ENCODE measurements around the gene HMCN1.
"Not testable (repeated sequence)": the region's sequence is repeated elsewhere in the genome, so short reads cannot be mapped to it uniquely, and the experiment has no call there.

HMCN1 gene

DNA sequence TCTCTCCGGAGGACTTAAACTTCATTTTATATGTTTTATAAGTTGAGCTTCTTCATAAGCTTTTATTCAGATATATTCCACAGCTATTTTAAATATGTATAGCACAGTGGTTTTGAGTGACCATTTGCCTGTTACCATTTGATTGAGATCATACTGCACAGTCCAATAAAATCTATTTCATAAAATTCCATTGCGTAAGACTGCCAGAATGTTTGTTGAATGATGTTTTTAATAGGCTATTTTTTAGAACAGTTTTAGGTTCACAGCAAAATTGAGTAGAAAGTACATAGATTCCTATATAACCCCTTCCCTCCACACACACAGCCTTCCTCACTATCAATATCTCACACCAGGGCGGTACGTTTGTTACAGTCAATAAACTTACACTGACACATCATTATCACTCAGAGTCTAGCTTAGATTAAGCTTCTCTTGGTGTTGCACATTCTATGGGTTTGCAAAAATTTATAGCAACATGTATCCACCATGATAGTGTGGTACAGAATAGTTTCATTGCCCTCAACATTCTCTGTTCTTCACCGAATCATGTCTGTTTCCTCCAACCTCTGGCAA lies 433.0 kb downstream of the HMCN1 start:
- Histone ChIP-seq H3K27ac (ENCODE audit: insufficient read depth, low read depth, low read length, poor library complexity, severe bottlenecking) (no peak overlapping the region), H3K27me3 (ENCODE audit: control insufficient read depth, insufficient read depth, low read length, poor library complexity, severe bottlenecking) (no peaks in the 10 kb centered on the region), H3K4me3 (ENCODE audit: insufficient read depth, low read depth, low read length) (no peak overlapping the region), H3K4me1 (ENCODE audit: control insufficient read depth, insufficient read depth, low read length) (no peaks in the 10 kb centered on the region), H3K36me3 (ENCODE audit: control insufficient read depth, insufficient read depth, low read length) (no peaks in the 10 kb centered on the region), H3K9me3 (ENCODE audit: control insufficient read depth, low read length) (no peaks in the 10 kb centered on the region)
- WGBS, 2 experiments, result 91 to 97% methylated on average over 3 of the region's 5 CpGs

DNA sequence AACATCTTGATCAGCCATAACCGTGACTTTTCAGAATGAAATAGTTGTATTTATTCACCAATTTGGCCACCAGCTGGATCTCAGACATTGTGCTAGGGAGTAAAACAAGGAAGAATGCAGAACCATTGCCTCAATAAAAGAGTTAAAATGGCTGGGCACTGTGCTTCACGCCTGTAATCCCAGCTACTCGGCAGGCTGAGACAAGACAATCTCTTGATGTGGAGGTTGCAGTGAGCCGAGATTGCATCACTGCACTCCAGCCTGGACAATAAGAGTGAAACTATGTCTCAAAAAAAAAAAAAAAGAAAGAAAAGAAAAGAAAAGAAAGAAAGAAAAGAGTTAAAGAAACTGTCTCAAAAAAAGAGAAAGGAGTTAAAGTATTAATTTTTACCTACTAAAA lies 441.4 kb downstream of the HMCN1 start:
- no peaks in the 10 kb centered on the region for H3K4me1 ChIP-seq (ENCODE audit: control insufficient read depth, insufficient read depth, low read length)
- no peaks in the 10 kb centered on the region for H3K27me3 ChIP-seq (ENCODE audit: control insufficient read depth, insufficient read depth, low read length, poor library complexity, severe bottlenecking)
- 71 to 86% methylated on average over 4 of the region's 4 CpGs for WGBS, 2 experiments
- H3K9me3 ChIP-seq (ENCODE audit: control insufficient read depth, low read length), result no peaks in the 10 kb centered on the region
- H3K27ac ChIP-seq (ENCODE audit: insufficient read depth, low read depth, low read length, poor library complexity, severe bottlenecking), result no peak overlapping the region
- H3K4me3 ChIP-seq (ENCODE audit: insufficient read depth, low read depth, low read length), result no peak overlapping the region
- no peaks in the 10 kb centered on the region for H3K36me3 ChIP-seq (ENCODE audit: control insufficient read depth, insufficient read depth, low read length)

DNA sequence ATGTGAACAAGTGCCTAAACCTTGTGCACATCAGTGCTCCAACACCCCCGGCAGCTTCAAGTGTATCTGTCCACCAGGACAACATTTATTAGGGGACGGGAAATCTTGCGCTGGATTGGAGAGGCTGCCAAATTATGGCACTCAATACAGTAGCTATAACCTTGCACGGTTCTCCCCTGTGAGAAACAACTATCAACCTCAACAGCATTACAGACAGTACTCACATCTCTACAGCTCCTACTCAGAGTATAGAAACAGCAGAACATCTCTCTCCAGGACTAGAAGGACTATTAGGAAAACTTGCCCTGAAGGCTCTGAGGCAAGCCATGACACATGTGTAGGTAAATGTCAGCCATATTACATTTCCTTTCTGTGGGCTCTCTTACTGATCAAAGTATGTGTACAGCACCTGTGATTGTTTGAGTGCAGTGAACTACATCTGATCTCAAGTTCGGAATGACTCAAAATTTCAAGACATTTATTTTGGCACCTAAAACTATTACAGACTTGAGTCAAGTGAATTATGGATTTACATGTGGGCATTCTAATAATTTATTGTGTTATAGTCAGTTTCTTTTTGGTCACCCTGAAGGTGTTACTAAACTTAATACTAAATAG lies 444.3 kb downstream of the HMCN1 start:
- Histone ChIP-seq H3K4me3 (ENCODE audit: insufficient read depth, low read depth, low read length) (no peak overlapping the region), H3K36me3 (ENCODE audit: control insufficient read depth, insufficient read depth, low read length) (no peaks in the 10 kb centered on the region), H3K27me3 (ENCODE audit: control insufficient read depth, insufficient read depth, low read length, poor library complexity, severe bottlenecking) (no peaks in the 10 kb centered on the region), H3K4me1 (ENCODE audit: control insufficient read depth, insufficient read depth, low read length) (no peaks in the 10 kb centered on the region), H3K9me3 (ENCODE audit: control insufficient read depth, low read length) (no peaks in the 10 kb centered on the region), H3K27ac (ENCODE audit: insufficient read depth, low read depth, low read length, poor library complexity, severe bottlenecking) (no peak overlapping the region)
- 93 to 96% methylated on average over 5 of the region's 5 CpGs for WGBS, 2 experiments

DNA sequence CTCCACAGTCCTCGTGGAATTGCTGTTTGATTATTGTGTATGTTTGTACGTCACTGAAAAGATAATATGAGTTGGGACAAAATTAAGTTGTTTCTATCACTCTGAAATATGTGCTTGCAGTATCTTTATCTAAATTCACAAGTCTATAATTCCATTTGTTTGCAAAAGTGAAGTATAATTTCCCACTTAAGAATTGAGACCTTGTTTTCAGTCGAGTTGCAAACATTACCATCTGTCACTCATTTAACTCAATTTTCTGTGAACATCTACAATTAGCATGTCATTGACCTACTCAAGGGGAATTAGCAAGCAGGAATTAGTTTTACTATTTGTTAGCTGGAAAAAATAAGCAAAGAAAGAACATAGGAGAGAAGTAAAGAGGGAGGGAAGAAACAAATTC lies 445.0 kb downstream of the HMCN1 start:
- Histone ChIP-seq H3K27ac (ENCODE audit: insufficient read depth, low read depth, low read length, poor library complexity, severe bottlenecking) (no peak overlapping the region), H3K4me3 (ENCODE audit: insufficient read depth, low read depth, low read length) (no peak overlapping the region), H3K36me3 (ENCODE audit: control insufficient read depth, insufficient read depth, low read length) (no peaks in the 10 kb centered on the region), H3K9me3 (ENCODE audit: control insufficient read depth, low read length) (no peaks in the 10 kb centered on the region), H3K27me3 (ENCODE audit: control insufficient read depth, insufficient read depth, low read length, poor library complexity, severe bottlenecking) (no peaks in the 10 kb centered on the region), H3K4me1 (ENCODE audit: control insufficient read depth, insufficient read depth, low read length) (no peaks in the 10 kb centered on the region)
- 82 to 90% methylated on average over 1 of the region's 3 CpGs for WGBS, 2 experiments

DNA sequence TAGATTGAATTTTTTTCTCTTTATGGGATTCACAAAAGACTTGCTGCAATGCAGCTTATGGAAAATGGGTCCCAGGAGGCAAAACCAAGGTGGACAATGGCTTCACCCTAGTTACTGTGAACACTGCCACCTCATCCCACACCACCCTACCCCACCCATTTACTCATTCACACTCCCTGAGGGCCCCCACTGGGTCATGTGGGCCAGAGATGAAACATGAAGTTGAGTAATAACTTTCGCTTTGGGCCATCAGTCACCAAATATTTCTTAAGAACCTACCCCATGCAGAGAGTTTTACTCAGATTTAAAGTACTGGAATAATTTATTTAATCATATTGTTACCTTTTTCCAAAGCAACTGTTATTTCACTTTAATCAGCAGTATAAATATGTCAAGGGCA lies 449.0 kb downstream of the HMCN1 start:
- H3K36me3 ChIP-seq (ENCODE audit: control insufficient read depth, insufficient read depth, low read length), result no peaks in the 10 kb centered on the region
- no peak overlapping the region for H3K27ac ChIP-seq (ENCODE audit: insufficient read depth, low read depth, low read length, poor library complexity, severe bottlenecking)
- WGBS, 2 experiments, result 90 to 100% methylated on average over 1 of the region's 1 CpG
- no peaks in the 10 kb centered on the region for H3K27me3 ChIP-seq (ENCODE audit: control insufficient read depth, insufficient read depth, low read length, poor library complexity, severe bottlenecking)
- no peak overlapping the region for H3K4me3 ChIP-seq (ENCODE audit: insufficient read depth, low read depth, low read length)
- no peaks in the 10 kb centered on the region for H3K9me3 ChIP-seq (ENCODE audit: control insufficient read depth, low read length)
- no peaks in the 10 kb centered on the region for H3K4me1 ChIP-seq (ENCODE audit: control insufficient read depth, insufficient read depth, low read length)

DNA sequence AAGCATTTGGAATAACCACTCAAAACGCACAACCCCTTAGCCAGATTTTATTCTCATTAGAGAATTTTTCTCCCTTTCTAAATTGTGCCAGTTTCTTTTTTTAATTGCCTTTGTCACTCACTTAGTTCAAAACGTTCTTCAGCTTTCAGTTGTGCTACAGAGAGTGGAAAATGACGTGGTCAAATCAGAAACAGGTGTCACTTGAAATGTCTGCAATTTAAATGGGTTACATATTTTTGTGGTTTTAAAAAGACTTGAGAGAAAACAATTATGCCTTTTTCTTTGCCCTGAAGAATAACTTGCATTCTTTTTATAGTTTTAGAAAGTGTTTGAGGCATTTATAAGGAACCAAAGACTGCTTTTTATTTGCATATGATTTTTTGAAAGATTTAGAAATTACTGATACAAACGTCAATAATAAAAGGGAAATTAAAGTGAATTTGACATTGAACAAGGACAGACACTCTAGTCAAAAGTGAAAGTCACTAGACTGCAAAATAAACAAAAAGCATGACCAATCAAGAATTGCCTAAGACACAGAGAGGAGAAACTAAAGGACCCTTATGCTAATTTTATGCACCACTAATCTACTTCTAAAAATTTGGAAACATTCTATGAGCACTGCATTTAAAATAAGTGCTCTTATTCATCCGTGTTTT lies 449.9 kb downstream of the HMCN1 start:
- H3K4me1 ChIP-seq (ENCODE audit: control insufficient read depth, insufficient read depth, low read length), result no peaks in the 10 kb centered on the region
- no peak overlapping the region for H3K4me3 ChIP-seq (ENCODE audit: insufficient read depth, low read depth, low read length)
- H3K27me3 ChIP-seq (ENCODE audit: control insufficient read depth, insufficient read depth, low read length, poor library complexity, severe bottlenecking), result no peaks in the 10 kb centered on the region
- no peak overlapping the region for H3K27ac ChIP-seq (ENCODE audit: insufficient read depth, low read depth, low read length, poor library complexity, severe bottlenecking)
- no peaks in the 10 kb centered on the region for H3K9me3 ChIP-seq (ENCODE audit: control insufficient read depth, low read length)
- H3K36me3 ChIP-seq (ENCODE audit: control insufficient read depth, insufficient read depth, low read length), result no peaks in the 10 kb centered on the region
- 88 to 92% methylated on average over 4 of the region's 5 CpGs for WGBS, 2 experiments

DNA sequence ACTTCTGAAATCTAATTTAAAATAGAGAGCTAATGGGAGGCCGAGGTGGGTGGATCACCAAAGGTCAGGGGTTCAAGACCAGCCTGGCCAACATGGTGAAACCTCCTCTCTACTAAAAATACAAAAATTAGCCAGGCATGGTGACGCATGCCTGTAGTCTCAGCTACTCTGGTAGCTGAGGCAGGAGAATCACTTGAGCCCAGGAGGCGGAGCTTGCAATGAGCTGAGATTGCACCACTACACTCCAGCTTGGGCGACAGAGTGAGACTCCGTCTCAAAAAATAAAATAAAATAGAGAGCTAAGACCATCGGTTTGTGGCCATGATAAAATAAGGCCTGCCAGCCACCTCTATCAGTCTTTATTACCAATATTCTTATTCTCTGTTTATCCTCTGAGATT lies 452.1 kb downstream of the HMCN1 start:
- WGBS, 2 experiments, result 89% methylated on average over 6 of the region's 6 CpGs
- H3K4me1 ChIP-seq (ENCODE audit: control insufficient read depth, insufficient read depth, low read length); H3K4me3 ChIP-seq (ENCODE audit: insufficient read depth, low read depth, low read length); H3K27ac ChIP-seq (ENCODE audit: insufficient read depth, low read depth, low read length, poor library complexity, severe bottlenecking); H3K36me3 ChIP-seq (ENCODE audit: control insufficient read depth, insufficient read depth, low read length); H3K27me3 ChIP-seq (ENCODE audit: control insufficient read depth, insufficient read depth, low read length, poor library complexity, severe bottlenecking); H3K9me3 ChIP-seq (ENCODE audit: control insufficient read depth, low read length): not testable (repeated sequence)

DNA sequence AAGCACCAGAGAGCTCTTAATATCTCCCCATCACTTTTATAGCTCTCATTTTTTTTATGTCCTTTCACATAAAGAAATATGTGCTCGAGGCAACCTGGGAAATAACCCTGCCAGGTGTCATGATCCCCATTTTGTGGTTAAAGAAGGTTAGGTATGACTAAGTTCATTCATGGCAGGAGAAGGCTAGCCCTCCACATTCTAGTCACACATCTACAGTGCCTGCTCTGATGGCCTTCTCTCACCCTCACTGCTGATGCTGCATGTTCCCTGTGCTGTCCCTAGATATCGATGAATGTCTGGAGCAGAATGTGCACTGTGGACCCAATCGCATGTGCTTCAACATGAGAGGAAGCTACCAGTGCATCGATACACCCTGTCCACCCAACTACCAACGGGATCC lies 453.4 kb downstream of the HMCN1 start:
- H3K27me3 ChIP-seq (ENCODE audit: control insufficient read depth, insufficient read depth, low read length, poor library complexity, severe bottlenecking), result no peaks in the 10 kb centered on the region
- no peaks in the 10 kb centered on the region for H3K9me3 ChIP-seq (ENCODE audit: control insufficient read depth, low read length)
- 95 to 96% methylated on average over 4 to 5 of the region's 5 CpGs for WGBS, 2 experiments
- no peak overlapping the region for H3K27ac ChIP-seq (ENCODE audit: insufficient read depth, low read depth, low read length, poor library complexity, severe bottlenecking)
- no peaks in the 10 kb centered on the region for H3K36me3 ChIP-seq (ENCODE audit: control insufficient read depth, insufficient read depth, low read length)
- no peak overlapping the region for H3K4me3 ChIP-seq (ENCODE audit: insufficient read depth, low read depth, low read length)
- H3K4me1 ChIP-seq (ENCODE audit: control insufficient read depth, insufficient read depth, low read length), result no peaks in the 10 kb centered on the region

DNA sequence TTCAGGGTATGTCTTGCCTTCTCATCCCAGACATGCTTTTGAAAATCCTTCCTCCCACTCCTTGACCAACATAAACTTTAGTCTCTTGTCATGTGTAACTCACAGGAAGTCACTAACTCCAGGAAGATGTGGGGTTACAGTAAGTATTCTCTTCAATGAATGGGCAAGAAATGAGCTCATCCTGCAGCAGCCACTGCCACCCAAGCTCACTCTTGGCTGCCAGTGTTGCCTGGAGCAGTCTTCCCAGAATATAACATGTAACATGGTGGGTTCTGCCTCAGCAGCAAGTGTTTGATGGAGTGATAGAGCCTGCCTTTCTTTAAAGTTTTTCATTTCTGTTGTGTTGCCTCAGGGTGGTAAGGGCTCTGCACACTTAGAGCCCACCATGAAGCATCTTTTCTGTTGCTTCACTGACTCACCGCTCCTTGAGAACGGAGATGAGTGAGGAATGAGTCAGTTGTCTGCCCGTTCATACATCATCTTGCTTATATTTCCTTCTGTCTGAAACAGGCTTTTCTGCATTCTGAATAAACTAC lies 453.9 kb downstream of the HMCN1 start:
- H3K4me3 ChIP-seq (ENCODE audit: insufficient read depth, low read depth, low read length), result no peak overlapping the region
- 86 to 89% methylated on average over 3 of the region's 3 CpGs for WGBS, 2 experiments

DNA sequence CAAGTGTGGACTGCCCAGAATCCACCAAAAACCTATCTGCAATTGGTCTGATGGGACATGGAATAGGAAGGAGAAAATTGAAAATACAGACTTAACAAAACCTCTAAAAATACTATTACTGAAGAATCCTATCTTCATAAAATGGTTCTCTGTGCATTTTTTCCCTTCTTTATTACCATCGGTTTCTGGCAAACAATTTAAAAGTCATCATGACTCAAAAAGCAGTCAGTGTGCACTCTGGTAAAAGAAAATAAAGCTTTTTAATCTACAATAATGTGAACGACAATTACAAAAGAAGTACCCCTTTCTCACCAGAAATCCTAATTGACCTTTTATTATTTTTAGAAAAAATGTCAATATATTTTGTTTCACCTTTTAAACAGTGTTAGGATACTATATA lies 454.5 kb downstream of the HMCN1 start:
- H3K36me3 ChIP-seq (ENCODE audit: control insufficient read depth, insufficient read depth, low read length), result no peaks in the 10 kb centered on the region
- H3K27ac ChIP-seq (ENCODE audit: insufficient read depth, low read depth, low read length, poor library complexity, severe bottlenecking), result no peak overlapping the region
- no peak overlapping the region for H3K4me3 ChIP-seq (ENCODE audit: insufficient read depth, low read depth, low read length)
- H3K27me3 ChIP-seq (ENCODE audit: control insufficient read depth, insufficient read depth, low read length, poor library complexity, severe bottlenecking), result no peaks in the 10 kb centered on the region
- WGBS, 2 experiments, result 94 to 100% methylated on average over 1 to 2 of the region's 2 CpGs
- no peaks in the 10 kb centered on the region for H3K4me1 ChIP-seq (ENCODE audit: control insufficient read depth, insufficient read depth, low read length)
- H3K9me3 ChIP-seq (ENCODE audit: control insufficient read depth, low read length), result no peaks in the 10 kb centered on the region

More for the DNA sequence above, 453.9 kb downstream of the HMCN1 start:
- H3K36me3 ChIP-seq (ENCODE audit: control insufficient read depth, insufficient read depth, low read length), result no peaks in the 10 kb centered on the region
- no peak overlapping the region for H3K27ac ChIP-seq (ENCODE audit: insufficient read depth, low read depth, low read length, poor library complexity, severe bottlenecking)
- H3K9me3 ChIP-seq (ENCODE audit: control insufficient read depth, low read length), result no peaks in the 10 kb centered on the region
- H3K4me1 ChIP-seq (ENCODE audit: control insufficient read depth, insufficient read depth, low read length), result no peaks in the 10 kb centered on the region
- no peaks in the 10 kb centered on the region for H3K27me3 ChIP-seq (ENCODE audit: control insufficient read depth, insufficient read depth, low read length, poor library complexity, severe bottlenecking)
